ENCODE data around the gene GFER. TPM values are rescaled to one million over a fixed set of nuclear protein-coding genes. Genes with fewer than 3 reads are reported as not detected.

GFER gene
- total and polyA plus RNA-seq, 9 donors = 14.7 to 23.8 (median 17.8) TPM

DNA sequence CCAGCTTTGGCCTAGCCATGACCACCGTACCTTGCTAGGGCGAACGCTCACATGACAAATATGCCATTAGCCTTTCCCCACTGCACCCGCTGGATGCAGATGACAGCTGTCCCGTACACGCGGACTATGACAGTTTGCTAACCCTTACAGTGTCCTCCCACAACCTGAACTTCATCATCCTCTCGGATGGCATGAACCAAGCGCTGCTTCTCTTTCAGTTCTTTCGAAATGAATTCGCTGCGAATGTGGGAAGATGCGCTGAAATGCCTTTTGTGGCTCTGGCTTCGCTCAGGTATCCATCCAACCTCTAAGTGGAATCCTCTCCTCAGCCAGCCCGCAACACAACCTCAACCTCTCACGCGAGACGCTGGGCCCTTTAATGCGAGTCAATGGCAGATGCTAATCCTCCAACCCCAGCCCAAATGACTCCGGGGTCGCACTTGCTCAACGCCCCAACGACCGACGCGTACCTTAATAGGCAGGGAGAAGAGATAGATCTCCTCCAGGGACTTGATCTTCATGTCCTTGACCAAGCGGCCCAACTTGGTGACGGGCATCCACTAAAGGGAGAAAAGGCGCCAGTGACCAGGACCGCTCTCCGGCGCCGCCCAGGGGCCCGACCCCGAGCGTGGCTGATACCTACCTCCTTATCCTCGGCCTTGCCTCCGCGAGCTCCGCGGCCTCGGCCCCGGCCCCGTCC lies 20.0 kb upstream of the GFER start:
- Histone ChIP-seq H3K36me3 (ENCODE audit: control insufficient read depth, insufficient read depth, low read length) (peaks cover 33% of the 10 kb centered on the region), H3K27ac (ENCODE audit: low read length) (peak overlapping the region; percentile 96), H3K4me1 (ENCODE audit: control insufficient read depth, insufficient read depth, low read length) (peaks cover 38% of the 10 kb centered on the region), H3K9me3 (replicated peaks; ENCODE audit: control insufficient read depth, low read depth, low read length) (no peaks in the 10 kb centered on the region), H3K4me3 (ENCODE audit: low read length) (peak overlapping the region; percentile 93), H3K27me3 (ENCODE audit: control insufficient read depth, insufficient read depth, low read length) (no peaks in the 10 kb centered on the region)
- 5% methylated on average over 29 of the region's 44 CpGs for WGBS (ENCODE audit: insufficient coverage)
- peak; percentile 50 for DNase-seq

DNA sequence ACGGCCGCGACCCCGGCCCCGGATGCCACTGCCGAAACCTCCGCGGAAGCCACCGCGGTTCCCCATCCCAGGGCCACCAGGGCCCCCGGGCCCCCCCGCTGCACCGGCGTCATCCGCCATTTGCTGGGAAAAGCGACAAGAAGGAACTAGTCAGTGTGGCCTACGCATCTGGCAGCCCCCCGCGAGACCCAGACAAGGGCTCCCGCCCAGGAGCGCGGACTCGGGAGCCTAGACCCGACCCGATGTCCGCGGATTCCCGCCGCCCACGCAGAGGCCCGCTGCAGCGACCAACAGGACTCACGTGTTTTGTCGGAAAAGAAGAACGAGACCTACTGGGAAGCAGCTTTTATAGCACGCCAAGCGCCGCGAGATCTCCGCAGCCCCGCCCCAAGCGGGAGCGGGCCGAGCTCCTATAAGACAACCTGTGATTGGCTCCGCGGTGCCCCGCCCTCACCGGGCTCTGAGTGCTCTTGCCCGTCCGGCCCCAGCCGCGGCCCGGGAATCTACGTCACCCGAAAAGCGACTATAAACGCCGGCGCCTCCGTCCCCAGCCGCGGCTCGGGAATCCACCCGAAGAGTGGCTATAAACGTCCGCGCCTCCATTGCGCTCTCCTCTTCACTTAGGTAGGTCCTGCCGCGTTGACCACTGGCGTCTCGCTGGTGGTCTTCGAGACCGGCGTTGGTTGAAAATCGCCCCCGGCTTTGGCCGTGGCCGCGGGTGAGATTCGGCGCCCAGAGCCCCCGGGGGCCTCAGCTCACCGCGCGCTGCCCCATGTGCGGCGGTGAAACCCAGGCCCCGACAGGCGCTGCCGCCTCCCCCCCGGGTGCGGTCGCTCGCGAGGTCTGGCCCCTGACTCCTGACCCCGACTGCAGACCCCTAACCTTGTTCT lies 19.2 kb upstream of the GFER start, which contains the start of gene RPS2:
TSS of gene RPS2 (minus strand) at position 321 of the 890 bp plus-strand sequence. CDS start at position 120, 201 bp downstream.
- peaks cover 36% of the 10 kb centered on the region for H3K4me1 ChIP-seq (ENCODE audit: control insufficient read depth, insufficient read depth, low read length)

DNA sequence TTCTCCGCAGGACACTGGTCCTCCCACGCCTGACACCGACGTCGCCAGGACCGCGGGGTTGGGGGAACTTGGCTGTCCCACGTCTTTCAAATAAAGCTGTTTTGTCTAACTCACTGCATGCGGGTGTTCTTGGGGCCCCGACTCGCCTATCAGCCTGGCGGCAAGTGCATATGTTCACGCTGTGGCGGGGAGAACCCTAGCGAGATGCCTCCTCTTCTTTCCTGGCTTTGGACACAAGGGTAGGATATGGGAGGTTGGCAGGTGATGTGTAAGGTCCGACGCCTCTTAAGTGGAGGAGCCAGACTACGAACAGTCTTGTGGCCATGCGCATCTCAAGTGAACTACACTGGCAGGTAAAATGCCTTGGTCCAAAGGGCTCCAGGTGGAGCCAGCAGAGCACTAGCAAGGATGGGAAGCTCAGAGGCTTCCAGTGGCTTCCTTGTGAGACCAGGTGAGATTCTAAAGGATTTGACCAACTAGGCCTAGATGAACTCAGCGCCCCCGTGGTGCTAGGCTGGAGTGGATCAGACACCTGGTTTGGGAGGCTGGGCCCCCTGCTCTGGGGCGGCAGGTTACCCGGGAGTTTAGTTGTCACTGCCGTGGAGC lies 18.5 kb upstream of the GFER start:
- WGBS (ENCODE audit: insufficient coverage) = 19% methylated on average over 24 of the region's 24 CpGs
- H3K27me3 ChIP-seq (ENCODE audit: control insufficient read depth, insufficient read depth, low read length) = no peaks in the 10 kb centered on the region

More for the DNA sequence above, 19.2 kb upstream of the GFER start, which contains the start of gene RPS2:
- WGBS (ENCODE audit: insufficient coverage) = 0% methylated on average over 92 of the region's 97 CpGs
- DNase-seq = peak; percentile 99
- Histone ChIP-seq H3K4me3 (ENCODE audit: low read length) (peak within 1 kb of the TSS; percentile 93), H3K27me3 (ENCODE audit: control insufficient read depth, insufficient read depth, low read length) (no peaks in the 10 kb centered on the region), H3K27ac (ENCODE audit: low read length) (peak within 1 kb of the TSS; percentile 97), H3K36me3 (ENCODE audit: control insufficient read depth, insufficient read depth, low read length) (peaks cover 33% of the 10 kb centered on the region), H3K9me3 (replicated peaks; ENCODE audit: control insufficient read depth, low read depth, low read length) (no peaks in the 10 kb centered on the region)

DNA sequence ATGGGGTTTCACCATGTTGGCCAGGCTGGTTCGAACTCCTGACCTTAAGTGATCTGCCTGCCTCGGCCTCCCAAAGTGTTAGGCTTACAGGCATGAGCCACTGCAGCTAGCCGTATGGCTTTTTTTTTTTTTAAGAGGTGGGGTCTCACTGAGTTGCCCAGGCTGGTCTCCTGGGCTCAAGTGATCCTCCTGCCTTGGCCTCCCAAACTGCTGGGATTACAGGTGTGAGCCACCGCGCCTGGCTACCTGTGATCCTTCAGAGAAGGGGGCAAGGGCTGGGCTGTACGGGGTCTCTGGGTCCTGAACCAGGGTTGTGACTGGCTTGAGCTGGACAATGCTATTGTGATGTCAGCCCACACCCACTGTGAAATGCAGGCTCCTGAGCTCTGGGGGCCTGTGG lies 17.5 kb upstream of the GFER start, which contains the start of gene RNF151:
TSS of gene RNF151 (plus strand) at position 397 of the 400 bp plus-strand sequence. CDS start 26 bp downstream, outside the sequence.
- Histone ChIP-seq H3K4me3 (ENCODE audit: low read length) (peak within 1 kb of the TSS; percentile 93), H3K4me1 (ENCODE audit: control insufficient read depth, insufficient read depth, low read length) (peaks cover 29% of the 10 kb centered on the region), H3K36me3 (ENCODE audit: control insufficient read depth, insufficient read depth, low read length) (peaks cover 24% of the 10 kb centered on the region), H3K27me3 (ENCODE audit: control insufficient read depth, insufficient read depth, low read length) (no peaks in the 10 kb centered on the region), H3K9me3 (replicated peaks; ENCODE audit: control insufficient read depth, low read depth, low read length) (no peaks in the 10 kb centered on the region), H3K27ac (ENCODE audit: low read length) (peak within 1 kb of the TSS; percentile 97)
- DNase-seq = no peak
- 92% methylated on average over 4 of the region's 6 CpGs for WGBS (ENCODE audit: insufficient coverage)

More for the DNA sequence above, 18.5 kb upstream of the GFER start:
- Histone ChIP-seq H3K9me3 (replicated peaks; ENCODE audit: control insufficient read depth, low read depth, low read length) (no peaks in the 10 kb centered on the region), H3K27ac (ENCODE audit: low read length) (peak overlapping the region; percentile 97), H3K4me1 (ENCODE audit: control insufficient read depth, insufficient read depth, low read length) (peaks cover 30% of the 10 kb centered on the region), H3K4me3 (ENCODE audit: low read length) (peak overlapping the region; percentile 93), H3K36me3 (ENCODE audit: control insufficient read depth, insufficient read depth, low read length) (peaks cover 32% of the 10 kb centered on the region)
- no peak for DNase-seq

DNA sequence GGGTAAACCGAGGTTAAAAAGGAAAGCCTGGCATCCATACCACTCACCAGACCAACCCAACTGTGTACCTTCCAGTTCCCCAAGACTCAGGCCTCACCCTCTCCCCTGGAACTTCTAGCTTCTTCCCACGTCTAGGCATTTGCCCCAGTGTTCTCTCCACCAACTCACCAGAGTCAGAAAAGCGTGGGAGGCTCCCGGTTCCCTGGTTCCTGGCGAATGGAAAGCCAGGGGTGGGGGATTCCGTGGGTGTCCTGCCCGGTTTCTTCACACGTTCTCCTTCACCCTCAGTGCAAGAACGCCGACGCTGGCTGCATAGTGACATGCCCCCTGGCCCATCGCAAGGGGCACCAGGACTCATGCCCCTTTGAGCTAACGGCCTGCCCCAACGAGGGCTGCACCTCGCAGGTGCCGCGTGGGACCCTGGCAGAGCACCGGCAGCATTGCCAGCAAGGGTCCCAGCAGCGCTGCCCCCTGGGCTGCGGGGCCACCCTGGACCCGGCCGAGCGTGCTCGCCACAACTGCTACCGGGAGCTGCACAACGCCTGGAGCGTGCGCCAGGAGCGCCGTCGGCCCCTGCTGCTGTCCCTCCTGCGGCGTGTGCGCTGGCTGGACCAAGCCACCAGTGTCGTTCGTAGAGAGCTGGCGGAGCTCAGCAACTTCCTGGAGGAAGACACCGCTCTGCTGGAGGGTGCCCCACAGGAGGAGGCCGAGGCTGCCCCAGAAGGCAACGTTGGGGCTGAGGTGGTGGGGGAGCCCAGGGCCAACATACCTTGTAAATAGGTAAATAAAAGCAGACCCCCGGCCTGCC lies 15.6 kb upstream of the GFER start:
- H3K9me3 ChIP-seq (replicated peaks; ENCODE audit: control insufficient read depth, low read depth, low read length) = no peaks in the 10 kb centered on the region
- peaks cover 30% of the 10 kb centered on the region for H3K4me1 ChIP-seq (ENCODE audit: control insufficient read depth, insufficient read depth, low read length)
- H3K4me3 ChIP-seq (ENCODE audit: low read length) = no peak overlapping the region
- H3K27me3 ChIP-seq (ENCODE audit: control insufficient read depth, insufficient read depth, low read length) = no peaks in the 10 kb centered on the region
- H3K36me3 ChIP-seq (ENCODE audit: control insufficient read depth, insufficient read depth, low read length) = peaks cover 9% of the 10 kb centered on the region
- WGBS (ENCODE audit: insufficient coverage) = 86% methylated on average over 39 of the region's 41 CpGs
- no peak for DNase-seq
- no peak overlapping the region for H3K27ac ChIP-seq (ENCODE audit: low read length)

DNA sequence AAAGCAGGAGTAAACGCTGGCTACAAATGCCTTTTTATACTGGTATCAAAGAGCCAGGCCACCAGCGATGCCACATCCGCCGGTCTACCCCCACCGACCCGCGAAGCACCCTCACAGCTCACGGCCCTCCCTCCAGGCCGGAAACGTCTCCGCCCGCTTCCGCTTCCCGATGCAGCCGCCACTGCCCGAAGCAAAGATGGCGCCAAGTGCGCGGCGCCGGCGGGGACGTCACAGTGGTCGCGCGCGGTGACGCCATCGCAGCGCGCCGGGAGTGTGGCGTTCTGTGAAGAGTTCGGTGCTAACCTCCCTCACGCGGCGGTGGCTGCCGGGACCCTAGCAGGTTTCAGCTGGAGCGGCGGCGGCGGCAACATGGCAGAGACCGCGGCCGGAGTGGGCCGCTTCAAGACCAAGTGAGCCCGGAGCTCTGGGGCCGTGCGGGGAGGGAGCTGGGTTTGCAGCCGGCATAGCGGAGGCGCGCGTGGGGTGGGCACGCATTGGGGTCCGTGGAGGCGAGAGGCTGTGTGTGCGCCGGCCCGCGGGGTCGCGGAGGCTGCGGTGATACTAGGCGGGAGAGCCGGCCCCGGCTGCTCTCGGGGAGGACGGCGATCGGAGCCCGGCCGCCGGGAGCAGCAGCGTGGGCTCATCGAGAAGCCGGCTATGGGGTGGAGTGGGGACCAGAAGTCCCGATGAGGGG lies 12.1 kb upstream of the GFER start, which contains the start of gene TBL3:
TSS of gene TBL3 (plus strand) at position 258 of the 694 bp plus-strand sequence. CDS start at position 370, 112 bp downstream.
- Histone ChIP-seq H3K36me3 (ENCODE audit: control insufficient read depth, insufficient read depth, low read length) (peaks cover 30% of the 10 kb centered on the region), H3K27ac (ENCODE audit: low read length) (peak within 1 kb of the TSS; percentile 94), H3K9me3 (replicated peaks; ENCODE audit: control insufficient read depth, low read depth, low read length) (no peaks in the 10 kb centered on the region), H3K4me1 (ENCODE audit: control insufficient read depth, insufficient read depth, low read length) (peaks cover 19% of the 10 kb centered on the region), H3K27me3 (ENCODE audit: control insufficient read depth, insufficient read depth, low read length) (peaks cover 3% of the 10 kb centered on the region), H3K4me3 (ENCODE audit: low read length) (peak within 1 kb of the TSS; percentile 98)
- under 1% methylated on average over 78 of the region's 78 CpGs for WGBS (ENCODE audit: insufficient coverage)
- peak; percentile 97 for DNase-seq

DNA sequence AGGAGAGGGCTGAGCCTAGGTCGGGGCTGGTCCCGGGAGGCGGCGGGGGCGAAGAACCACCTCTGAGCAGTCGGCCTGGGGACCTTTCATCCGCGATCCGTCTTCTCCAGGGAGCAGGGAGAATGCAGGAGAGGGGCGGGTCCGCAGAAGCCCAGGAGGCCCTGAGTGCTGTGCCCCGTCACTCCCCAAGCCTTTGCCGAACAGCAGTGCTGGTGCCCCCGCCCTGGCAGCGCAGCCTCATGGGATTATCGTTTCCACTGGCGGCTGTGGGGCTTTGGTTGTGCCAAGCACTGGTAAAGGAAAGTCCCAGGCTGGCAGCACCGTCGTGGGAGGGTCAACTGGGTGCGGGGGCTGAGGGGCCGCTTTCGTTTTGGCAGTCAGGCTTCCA lies 11.5 kb upstream of the GFER start:
- peaks cover 35% of the 10 kb centered on the region for H3K36me3 ChIP-seq (ENCODE audit: control insufficient read depth, insufficient read depth, low read length)
- peaks cover 5% of the 10 kb centered on the region for H3K27me3 ChIP-seq (ENCODE audit: control insufficient read depth, insufficient read depth, low read length)
- peaks cover 19% of the 10 kb centered on the region for H3K4me1 ChIP-seq (ENCODE audit: control insufficient read depth, insufficient read depth, low read length)
- H3K9me3 ChIP-seq (replicated peaks; ENCODE audit: control insufficient read depth, low read depth, low read length) = no peaks in the 10 kb centered on the region
- H3K27ac ChIP-seq (ENCODE audit: low read length) = no peak overlapping the region
- peak overlapping the region; percentile 98 for H3K4me3 ChIP-seq (ENCODE audit: low read length)
- 5% methylated on average over 20 of the region's 22 CpGs for WGBS (ENCODE audit: insufficient coverage)
- DNase-seq = no peak

DNA sequence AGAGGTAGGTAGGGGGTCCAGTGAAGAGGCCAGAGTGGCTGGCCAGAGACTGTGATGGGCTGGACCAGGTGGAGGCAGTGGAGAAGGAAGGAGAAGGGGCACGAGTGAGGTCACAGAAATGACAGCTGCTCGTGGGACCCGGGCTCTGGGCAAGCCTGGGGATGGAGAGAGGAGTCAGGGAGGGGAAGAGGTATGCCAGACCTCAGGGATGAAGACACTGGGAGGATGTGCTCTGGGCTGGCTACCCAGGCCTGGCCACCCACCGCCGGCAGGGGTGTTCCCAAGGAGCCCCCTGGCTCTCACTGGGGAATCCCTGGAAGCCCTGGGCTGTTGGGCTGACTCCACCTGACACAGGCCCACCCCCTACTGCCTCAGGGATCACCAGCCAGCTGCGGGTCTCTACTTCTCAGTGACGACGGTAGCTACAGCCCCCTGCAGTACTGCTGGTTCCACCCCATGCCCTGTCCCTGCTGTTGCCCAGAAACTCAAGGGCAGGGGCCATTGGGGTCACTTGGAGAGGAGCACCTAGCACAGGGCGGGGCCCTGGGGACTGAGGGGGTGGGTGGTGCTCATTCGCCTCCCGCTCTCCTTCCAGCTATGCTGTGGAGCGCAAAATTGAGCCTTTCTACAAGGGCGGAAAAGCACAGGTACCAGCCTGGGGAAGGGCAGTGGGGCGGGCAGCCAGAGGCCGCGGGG lies 10.4 kb upstream of the GFER start:
- peaks cover 13% of the 10 kb centered on the region for H3K27me3 ChIP-seq (ENCODE audit: control insufficient read depth, insufficient read depth, low read length)
- WGBS (ENCODE audit: insufficient coverage) = 93% methylated on average over 16 of the region's 16 CpGs
- H3K9me3 ChIP-seq (replicated peaks; ENCODE audit: control insufficient read depth, low read depth, low read length) = no peaks in the 10 kb centered on the region
- DNase-seq = no peak
- no peak overlapping the region for H3K4me3 ChIP-seq (ENCODE audit: low read length)
- peaks cover 19% of the 10 kb centered on the region for H3K4me1 ChIP-seq (ENCODE audit: control insufficient read depth, insufficient read depth, low read length)
- H3K36me3 ChIP-seq (ENCODE audit: control insufficient read depth, insufficient read depth, low read length) = peaks cover 47% of the 10 kb centered on the region
- no peak overlapping the region for H3K27ac ChIP-seq (ENCODE audit: low read length)

Data from muscle of leg (tissue), 11 donors.